Astrocyte (in vitro differentiated cells and primary cell): Measurements from ENCODE around the gene MAN1C1. TPM values are rescaled to one million over a fixed set of nuclear protein-coding genes. Genes with fewer than 3 reads are reported as not detected.

ENCODE experiments used
- DNase-seq: peaks from one replicate; pipeline ENCODE4 v3.0.0-alpha.2; 2010; ENCODE audit warnings: low read depth
- FAIRE-seq: peaks from 2 replicates; lab custom pipeline; 2011; peaks lifted over from hg19 to GRCh38; lab: Jason Lieb, UNC
- H2AFZ ChIP-seq: 2 replicates; pipeline ENCODE4 v1.6.0; 2012; ENCODE audit warnings: low read depth, low read length, inconsistent platforms
- H3K27ac ChIP-seq: 2 replicates; pipeline ENCODE4 v1.5.1; 2011; ENCODE audit warnings: low read depth, low read length, inconsistent platforms
- H3K27me3 ChIP-seq: 2 replicates; pipeline ENCODE4 v1.6.0; 2011; ENCODE audit warnings: low read length, inconsistent platforms; ENCODE audit not compliant: insufficient read depth
- H3K36me3 ChIP-seq: 2 replicates; pipeline ENCODE4 v1.5.1; 2011; ENCODE audit warnings: low read length, inconsistent platforms; ENCODE audit not compliant: insufficient read depth
- H3K4me1 ChIP-seq: 2 replicates; pipeline ENCODE4 v1.5.1; 2011; ENCODE audit warnings: low read length, inconsistent platforms; ENCODE audit not compliant: insufficient read depth
- H3K4me2 ChIP-seq: 2 replicates; pipeline ENCODE4 v1.6.0; 2012; ENCODE audit warnings: low read length, inconsistent platforms
- H3K4me3 ChIP-seq: 2 replicates; pipeline ENCODE4 v1.5.1; 2011; ENCODE audit warnings: low read depth, mild to moderate bottlenecking, low read length, inconsistent platforms; ENCODE audit not compliant: insufficient read depth
- H3K79me2 ChIP-seq: 2 replicates; pipeline ENCODE4 v1.6.0; 2012; ENCODE audit warnings: mild to moderate bottlenecking, low read length, inconsistent platforms; ENCODE audit not compliant: insufficient read depth
- H3K9ac ChIP-seq: 2 replicates; pipeline ENCODE4 v1.6.0; 2012; ENCODE audit warnings: mild to moderate bottlenecking, low read length, inconsistent platforms
- H3K9me3 ChIP-seq: 2 replicates; pipeline ENCODE4 v1.5.1; 2012; ENCODE audit warnings: low read depth, mild to moderate bottlenecking, low read length, inconsistent platforms; ENCODE audit not compliant: insufficient read depth
- H4K20me1 ChIP-seq: 2 replicates; pipeline ENCODE4 v1.6.0; 2012; ENCODE audit warnings: low read length, inconsistent platforms; ENCODE audit not compliant: insufficient read depth
- H3K27ac Mint-ChIP-seq: one replicate; pipeline ENCODE4 v1.8.0; 2021; ENCODE audit warnings: mild to moderate bottlenecking, mixed read lengths; ENCODE audit not compliant: unreplicated experiment
- H3K27me3 Mint-ChIP-seq: one replicate; pipeline ENCODE4 v1.8.0; 2021; ENCODE audit warnings: low read depth, mixed read lengths; ENCODE audit not compliant: unreplicated experiment
- H3K36me3 Mint-ChIP-seq: one replicate; pipeline ENCODE4 v1.8.0; 2021; ENCODE audit warnings: low read depth, mixed read lengths; ENCODE audit not compliant: unreplicated experiment
- H3K4me1 Mint-ChIP-seq: one replicate; pipeline ENCODE4 v1.8.0; 2021; ENCODE audit warnings: low read depth, mixed read lengths; ENCODE audit not compliant: unreplicated experiment
- H3K4me3 Mint-ChIP-seq: one replicate; pipeline ENCODE4 v1.8.0; 2021; ENCODE audit warnings: mild to moderate bottlenecking, moderate library complexity, mixed read lengths; ENCODE audit not compliant: unreplicated experiment
- H3K9me3 Mint-ChIP-seq: one replicate; pipeline ENCODE4 v1.8.0; 2021; ENCODE audit warnings: mild to moderate bottlenecking, mixed read lengths; ENCODE audit not compliant: unreplicated experiment
- EZH2 ChIP-seq: IDR thresholded peaks from 2 replicates; pipeline ENCODE4 v1.6.1; 2012; ENCODE audit warnings: mild to moderate bottlenecking, low read length, inconsistent platforms; ENCODE audit not compliant: insufficient read depth
- total RNA-seq: library from RNA; stranded (reverse); gene quantifications from 2 replicates; pipeline ENCODE4 v1.2.1, GENCODE V29; 2021
- TF ChIP-seq, protein P1 (sequence below): IDR thresholded peaks from 2 replicates; pipeline ENCODE4 v1.5.1; 2011; ENCODE audit warnings: low read depth, mild to moderate bottlenecking, inconsistent platforms, low read length, moderate library complexity; ENCODE audit not compliant: insufficient read depth

MAN1C1 gene
- total RNA-seq, 1 donor from 2014 or later: 0.86 TPM

DNA sequence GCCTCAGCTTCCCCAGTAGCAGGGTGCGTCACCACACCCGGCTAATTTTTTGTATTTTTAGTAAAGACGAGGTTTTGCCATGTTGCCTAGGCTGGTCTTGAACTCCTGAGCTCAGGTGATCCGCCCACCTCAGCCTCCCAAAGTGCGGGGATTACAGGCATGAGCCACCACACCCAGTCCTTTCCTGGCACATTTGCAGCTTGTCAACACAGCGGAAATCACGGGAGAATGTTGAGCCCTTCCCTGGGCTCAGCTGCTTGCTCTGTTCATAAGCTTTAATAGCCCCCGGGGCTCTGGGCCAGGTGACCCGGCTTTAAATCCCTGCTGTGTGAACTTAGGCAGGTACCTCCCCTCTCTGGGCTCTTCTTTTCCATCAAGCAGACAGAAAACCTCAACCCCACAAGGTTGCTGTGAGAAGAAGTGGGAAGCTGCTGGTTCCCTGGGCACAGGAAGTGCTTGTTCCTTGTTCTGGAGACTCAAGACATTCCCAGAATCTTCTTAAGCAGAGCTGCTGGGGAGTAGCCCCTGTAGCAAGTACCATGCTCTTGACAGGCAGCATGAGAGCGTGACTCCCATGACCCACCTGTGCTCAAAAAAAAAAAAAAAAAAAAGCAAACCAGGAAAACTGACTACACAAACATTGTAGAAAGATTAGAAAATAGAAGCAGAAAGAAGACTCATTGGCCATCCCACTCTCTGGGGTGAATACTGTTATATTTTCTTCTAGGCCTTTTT, 168.9 kb downstream of the MAN1C1 start:
- Mint-ChIP-seq H3K27me3 (peaks cover 20% of the 10 kb centered on the region), H3K27ac (no peak overlapping the region), H3K36me3 (no peaks in the 10 kb centered on the region), H3K4me1 (peaks cover 12% of the 10 kb centered on the region), H3K4me3 (no peak overlapping the region), H3K9me3 (no peaks in the 10 kb centered on the region)
- no peak for FAIRE-seq
- Histone ChIP-seq H4K20me1 (no peaks in the 10 kb centered on the region), H3K9me3 (no peaks in the 10 kb centered on the region), H3K36me3 (no peaks in the 10 kb centered on the region), H3K4me1 (peaks cover 14% of the 10 kb centered on the region), H2AFZ (no peak overlapping the region), H3K4me3 (no peak overlapping the region), H3K9ac (no peak overlapping the region), H3K27me3 (no peaks in the 10 kb centered on the region), H3K79me2 (no peaks in the 10 kb centered on the region), H3K4me2 (no peak overlapping the region), H3K27ac (no peak overlapping the region)
- no peak for TF ChIP-seq EZH2
- TF ChIP-seq, protein P1, sequence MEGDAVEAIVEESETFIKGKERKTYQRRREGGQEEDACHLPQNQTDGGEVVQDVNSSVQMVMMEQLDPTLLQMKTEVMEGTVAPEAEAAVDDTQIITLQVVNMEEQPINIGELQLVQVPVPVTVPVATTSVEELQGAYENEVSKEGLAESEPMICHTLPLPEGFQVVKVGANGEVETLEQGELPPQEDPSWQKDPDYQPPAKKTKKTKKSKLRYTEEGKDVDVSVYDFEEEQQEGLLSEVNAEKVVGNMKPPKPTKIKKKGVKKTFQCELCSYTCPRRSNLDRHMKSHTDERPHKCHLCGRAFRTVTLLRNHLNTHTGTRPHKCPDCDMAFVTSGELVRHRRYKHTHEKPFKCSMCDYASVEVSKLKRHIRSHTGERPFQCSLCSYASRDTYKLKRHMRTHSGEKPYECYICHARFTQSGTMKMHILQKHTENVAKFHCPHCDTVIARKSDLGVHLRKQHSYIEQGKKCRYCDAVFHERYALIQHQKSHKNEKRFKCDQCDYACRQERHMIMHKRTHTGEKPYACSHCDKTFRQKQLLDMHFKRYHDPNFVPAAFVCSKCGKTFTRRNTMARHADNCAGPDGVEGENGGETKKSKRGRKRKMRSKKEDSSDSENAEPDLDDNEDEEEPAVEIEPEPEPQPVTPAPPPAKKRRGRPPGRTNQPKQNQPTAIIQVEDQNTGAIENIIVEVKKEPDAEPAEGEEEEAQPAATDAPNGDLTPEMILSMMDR: no peak
- DNase-seq: no peak

DNA sequence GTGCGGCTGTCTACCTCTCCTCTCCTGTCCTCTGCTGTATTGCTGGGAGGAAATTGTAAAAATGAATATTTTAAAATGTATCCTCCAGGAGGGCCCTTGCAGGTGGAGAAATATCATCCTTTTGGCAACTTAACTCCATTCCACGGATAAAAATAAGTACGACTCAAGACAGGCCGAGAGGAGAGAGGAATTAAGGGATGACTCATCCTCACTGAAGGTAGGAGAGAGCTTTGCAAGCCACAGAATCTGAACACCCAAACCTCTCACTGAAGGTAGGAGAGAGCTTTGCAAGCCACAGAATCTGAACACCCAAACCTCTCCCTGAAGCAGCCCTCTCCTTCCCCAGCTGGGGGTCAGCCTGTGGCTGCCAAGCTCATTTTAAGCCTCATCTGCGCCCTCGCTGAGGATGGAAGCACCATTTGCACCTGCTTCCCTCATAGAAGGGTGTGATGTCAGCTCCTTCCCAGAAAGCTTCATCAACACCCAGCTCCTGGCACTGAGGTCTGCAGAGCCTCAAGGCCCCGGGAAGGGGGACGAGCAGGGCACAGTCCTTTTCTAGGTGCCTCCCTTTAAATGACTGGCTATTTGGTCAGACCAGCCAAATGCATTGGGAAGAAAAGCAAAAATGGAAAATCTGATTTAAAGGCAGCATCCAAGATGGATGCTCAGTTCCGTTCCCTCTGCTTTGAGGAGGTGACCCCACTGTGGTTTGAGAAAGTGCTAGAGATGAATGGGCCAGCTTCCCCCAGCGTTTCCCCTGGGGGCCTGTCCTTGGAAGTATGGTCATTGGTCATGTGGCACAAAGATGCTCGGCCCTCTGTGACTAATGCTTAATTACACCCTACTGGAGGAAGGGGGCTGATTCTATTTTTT, 170.5 kb downstream of the MAN1C1 start:
- TF ChIP-seq, protein P1: no peak
- TF ChIP-seq EZH2: no peak
- H3K27ac Mint-ChIP-seq: no peak overlapping the region
- no peaks in the 10 kb centered on the region for H3K36me3 ChIP-seq
- no peaks in the 10 kb centered on the region for H3K9me3 ChIP-seq
- no peak overlapping the region for H3K4me3 ChIP-seq
- H3K36me3 Mint-ChIP-seq: no peaks in the 10 kb centered on the region
- DNase-seq (peak; percentile 42), FAIRE-seq (peak; percentile 72)
- H2AFZ ChIP-seq: no peak overlapping the region
- H3K4me1 ChIP-seq: peaks cover 14% of the 10 kb centered on the region
- no peak overlapping the region for H3K27ac ChIP-seq
- peak overlapping the region; percentile 12 for H3K4me2 ChIP-seq
- H3K9ac ChIP-seq: no peak overlapping the region
- no peaks in the 10 kb centered on the region for H4K20me1 ChIP-seq
- no peaks in the 10 kb centered on the region for H3K27me3 ChIP-seq
- H3K4me3 Mint-ChIP-seq: no peak overlapping the region
- H3K9me3 Mint-ChIP-seq: no peaks in the 10 kb centered on the region
- no peaks in the 10 kb centered on the region for H3K79me2 ChIP-seq
- peaks cover 30% of the 10 kb centered on the region for H3K27me3 Mint-ChIP-seq
- H3K4me1 Mint-ChIP-seq: peaks cover 11% of the 10 kb centered on the region
